OCI-LY7 (cell line): ENCODE results near the gene CCDC169. TPM values are rescaled to one million over a fixed set of nuclear protein-coding genes. Genes with fewer than 3 reads are reported as not detected.

Experiments used
- BruUV-seq: library from RNA; stranded (reverse); fragments of 400-500 nt; replicated peaks from 2 replicates; lab custom pipeline; 2021; lab: Mats Ljungman, UMichigan
- CTCF ChIA-PET: fragments of 300-600 bp; sonication (Branson Sonifier 250); formaldehyde crosslinking; loops from one replicate; lab custom pipeline; 2022; ENCODE audit warnings: antibody characterized with exemption; ENCODE audit not compliant: unreplicated experiment; lab: Charles Lee
- POLR2A ChIA-PET: fragments of 300-600 bp; sonication (Branson Sonifier 250); formaldehyde crosslinking; loops from one replicate; lab custom pipeline; 2022; ENCODE audit warnings: antibody characterized with exemption; lab: Charles Lee
- DNase-seq: peaks from one replicate; pipeline ENCODE4 v3.0.0-alpha.2; 2015; ENCODE audit warnings: low spot score
- H2AFZ ChIP-seq: fragments of 200-600 bp; sonication (generic), shearing (Covaris generic); 2 replicates; pipeline ENCODE4 v1.6.1; 2014; ENCODE audit warnings: mild to moderate bottlenecking, antibody characterized with exemption, low read length, moderate library complexity
- H3K27ac ChIP-seq: fragments of 200-600 bp; sonication (generic); 2 replicates; pipeline ENCODE4 v1.5.1; 2014; ENCODE audit warnings: mixed run types, low read depth, mild to moderate bottlenecking, moderate library complexity, low read length, inconsistent platforms; ENCODE audit not compliant: poor library complexity, severe bottlenecking
- H3K36me3 ChIP-seq: fragments of 200-600 bp; sonication (generic); 2 replicates; pipeline ENCODE4 v1.6.1; 2014; ENCODE audit warnings: mild to moderate bottlenecking, antibody characterized with exemption, low read length, moderate library complexity, mixed read lengths; ENCODE audit not compliant: insufficient read depth
- H3K4me1 ChIP-seq: fragments of 200-600 bp; sonication (generic); 2 replicates; pipeline ENCODE4 v1.5.1; 2014; ENCODE audit warnings: mild to moderate bottlenecking, low read length; ENCODE audit not compliant: insufficient read depth, poor library complexity, severe bottlenecking
- H3K4me2 ChIP-seq: fragments of 200-600 bp; sonication (generic); 2 replicates; pipeline ENCODE4 v1.6.1; 2014; ENCODE audit warnings: mild to moderate bottlenecking, low read length
- H3K4me3 ChIP-seq: fragments of 200-600 bp; sonication (generic); 2 replicates; pipeline ENCODE4 v1.5.1; 2014; ENCODE audit warnings: mild to moderate bottlenecking, low read depth, low read length; ENCODE audit not compliant: poor library complexity, severe bottlenecking
- H3K79me2 ChIP-seq: fragments of 200-600 bp; sonication (generic); 2 replicates; pipeline ENCODE4 v1.6.1; 2016; ENCODE audit warnings: low read depth, mild to moderate bottlenecking, low read length, moderate library complexity, mixed read lengths; ENCODE audit not compliant: insufficient read depth
- H3K9me2 ChIP-seq: fragments of 200-600 bp; sonication (generic); 2 replicates; pipeline ENCODE4 v1.6.1; 2016; ENCODE audit warnings: mild to moderate bottlenecking, low read length, mixed read lengths; ENCODE audit not compliant: insufficient read depth
- H3K9me3 ChIP-seq: fragments of 200-600 bp; sonication (generic); 2 replicates; pipeline ENCODE4 v1.6.1; 2014; ENCODE audit warnings: mild to moderate bottlenecking, mixed run types, low read length, mixed read lengths
- H4K20me1 ChIP-seq: fragments of 200-600 bp; sonication (generic); 2 replicates; pipeline ENCODE4 v1.6.1; 2014; ENCODE audit warnings: mild to moderate bottlenecking, antibody characterized with exemption, low read length, moderate library complexity, mixed read lengths; ENCODE audit not compliant: insufficient read depth
- CTCF ChIP-seq: fragments of 200-600 bp; sonication (generic); conservative IDR thresholded peaks from 2 replicates; pipeline ENCODE4 v1.5.1; 2014; ENCODE audit warnings: mild to moderate bottlenecking, antibody characterized with exemption, low read length, moderate library complexity, mixed read lengths
- EZH2phosphoT487 ChIP-seq: fragments of 200-600 bp; sonication (generic); IDR thresholded peaks from 2 replicates; pipeline ENCODE4 v1.6.1; 2018; ENCODE audit warnings: low read depth, borderline replicate concordance, mild to moderate bottlenecking, mixed run types, antibody characterized with exemption, low read length, moderate library complexity, mixed read lengths
- intact Hi-C: fragments of 100-400 bp; cut with micrococcal nuclease; formaldehyde crosslinking; loops from one replicate; pipeline ENCODE4 v1.10.0; 2022; ENCODE audit not compliant: unreplicated experiment
- total RNA-seq, 2 experiments: library from RNA; depleted of rRNA in 1 of 2; stranded (reverse); fragments of >200 nt in 1 of 2; shearing (Covaris generic) in 1 of 2; gene quantifications; 2 replicates each; pipeline ENCODE4 v1.2.3, GENCODE V29; 2014 to 2022

Gene CCDC169
- total RNA-seq, 2 experiments from 2014 or later: not detected

GRCh38 chr13:36211567-36211966 lies 86.0 kb downstream of the CCDC169 start:
- no TSS peak for BruUV-seq
- H4K20me1 ChIP-seq: no peaks in the 10 kb centered on the region
- H3K27ac ChIP-seq: no peak overlapping the region
- ChIA-PET CTCF (no interaction called here), POLR2A (no interaction called here)
- no peaks in the 10 kb centered on the region for H3K79me2 ChIP-seq
- H3K9me2 ChIP-seq: no peaks in the 10 kb centered on the region
- H2AFZ ChIP-seq: no peak overlapping the region
- H3K9me3 ChIP-seq: no peaks in the 10 kb centered on the region
- no peak overlapping the region for H3K4me3 ChIP-seq
- TF ChIP-seq CTCF (no peak), EZH2phosphoT487 (no peak)
- intact Hi-C loops: no loop called here
- no peaks in the 10 kb centered on the region for H3K36me3 ChIP-seq
- no peak overlapping the region for H3K4me2 ChIP-seq
- no peak for DNase-seq
- no peaks in the 10 kb centered on the region for H3K4me1 ChIP-seq

- Histone ChIP-seq H2AFZ (no peak overlapping the region), H3K9me2 (no peaks in the 10 kb centered on the region), H3K4me2 (no peak overlapping the region), H3K79me2 (no peaks in the 10 kb centered on the region), H3K4me1 (no peaks in the 10 kb centered on the region), H3K36me3 (no peaks in the 10 kb centered on the region), H3K4me3 (no peak overlapping the region), H4K20me1 (no peaks in the 10 kb centered on the region), H3K9me3 (no peaks in the 10 kb centered on the region), H3K27ac (no peak overlapping the region)
- TF ChIP-seq CTCF (no peak), EZH2phosphoT487 (no peak)
- intact Hi-C loops: no loop called here
- CTCF ChIA-PET: no interaction called here
- POLR2A ChIA-PET: interaction anchor here (0.6 kb wide), 1 partner anchor 217 kb away, joined by 4 read pairs; no protein-coding TSS in a partner anchor
- DNase-seq: no peak
- no TSS peak for BruUV-seq
Observed at GRCh38 chr13:36210738-36211137, 86.9 kb downstream of the CCDC169 start.

- intact Hi-C loops: no loop called here
- Histone ChIP-seq H3K9me2 (no peaks in the 10 kb centered on the region), H4K20me1 (no peaks in the 10 kb centered on the region), H3K79me2 (no peaks in the 10 kb centered on the region), H3K4me1 (no peaks in the 10 kb centered on the region), H3K27ac (no peak overlapping the region), H3K36me3 (no peaks in the 10 kb centered on the region), H3K9me3 (no peaks in the 10 kb centered on the region), H2AFZ (no peak overlapping the region), H3K4me3 (no peak overlapping the region), H3K4me2 (no peak overlapping the region)
- TF ChIP-seq EZH2phosphoT487 (no peak), CTCF (peak; percentile 34)
- CTCF ChIA-PET: no interaction called here
- POLR2A ChIA-PET: no interaction called here
- no TSS peak for BruUV-seq
- no peak for DNase-seq
Observed at GRCh38 chr13:36207672-36208071, 89.9 kb downstream of the CCDC169 start.
